AG09309 (cell line): ENCODE data around the gene STEAP3.
A peak's percentile ranks its signal among the peaks of the same experiment; 100 is the strongest.

Experiments
- DNase-seq: peaks from one replicate; pipeline ENCODE4 v3.0.0-alpha.2; 2010; ENCODE audit warnings: low read depth
- H3K4me3 ChIP-seq: 2 replicates; pipeline ENCODE4 v1.5.1; 2011; ENCODE audit warnings: mild to moderate bottlenecking, low read depth, low read length, moderate library complexity; ENCODE audit not compliant: control insufficient read depth
- CTCF ChIP-seq: IDR thresholded peaks from 2 replicates; pipeline ENCODE4 v1.5.1; 2011; ENCODE audit warnings: mild to moderate bottlenecking, low read depth, low read length, inconsistent platforms; ENCODE audit not compliant: insufficient read depth, control insufficient read depth; ENCODE audit errors: missing control alignments

STEAP3 gene

GRCh38 chr2:119228964-119229363 is 5.3 kb downstream of the STEAP3 start:
- H3K4me3 ChIP-seq, result no peak overlapping the region
- no peak for DNase-seq
- TF ChIP-seq CTCF, result no peak

- H3K4me3 ChIP-seq, result no peak overlapping the region
- no peak for TF ChIP-seq CTCF
- DNase-seq, result no peak
These were observed 6.1 kb downstream of the STEAP3 start for GRCh38 chr2:119229716-119230115.

- no peak for DNase-seq
- peak overlapping the region; percentile 12 for H3K4me3 ChIP-seq
These were observed 6.9 kb downstream of the STEAP3 start for GRCh38 chr2:119230219-119231185.

GRCh38 chr2:119231975-119232665 is 8.5 kb downstream of the STEAP3 start:
- no peak for TF ChIP-seq CTCF
- DNase-seq, result no peak
- peak overlapping the region; percentile 31 for H3K4me3 ChIP-seq

More at GRCh38 chr2:119230219-119231185, 6.9 kb downstream of the STEAP3 start:
- no peak for TF ChIP-seq CTCF

GRCh38 chr2:119232666-119232993 is 9.0 kb downstream of the STEAP3 start:
- no peak for DNase-seq
- H3K4me3 ChIP-seq, result no peak overlapping the region
- TF ChIP-seq CTCF, result no peak

GRCh38 chr2:119233326-119234020 is 9.8 kb downstream of the STEAP3 start:
- no peak for TF ChIP-seq CTCF
- DNase-seq, result no peak
- no peak overlapping the region for H3K4me3 ChIP-seq
